ENCODE results near the gene DLK2. TPM values are rescaled to one million over a fixed set of nuclear protein-coding genes. Genes with fewer than 3 reads are reported as not detected.
A peak's percentile ranks its signal among the peaks of the same experiment; 100 is the strongest.
"Not testable (repeated sequence)": the region's sequence is repeated elsewhere in the genome, so short reads cannot be mapped to it uniquely, and the experiment has no call there.

The DLK2 gene
- total RNA-seq, 1 donor from 2014 or later, result not detected

- Mint-ChIP-seq H3K4me3 (peak overlapping the region; percentile 91), H3K36me3 (peaks cover 5% of the 10 kb centered on the region), H3K4me1 (peaks cover 15% of the 10 kb centered on the region), H3K9me3 (peaks cover 8% of the 10 kb centered on the region), H3K27me3 (ENCODE audit: insufficient read depth, low read depth) (peaks cover 4% of the 10 kb centered on the region), H3K27ac (no peak overlapping the region)
- peak overlapping the region; percentile 85 for H3K4me2 ChIP-seq
- no peak for TF ChIP-seq EZH2 (IDR thresholded peaks at IDR 0.05)
- no peak for TF ChIP-seq CTCF (IDR thresholded peaks at IDR 0.05)
- no peak for TF ChIP-seq EZH2phosphoT487 (IDR thresholded peaks at IDR 0.05)
- H3K4me1 ChIP-seq, result peaks cover 9% of the 10 kb centered on the region
- H2AFZ ChIP-seq (replicated peaks), result peak overlapping the region; percentile 95
- no peak for DNase-seq (ENCODE audit: low spot score)
- H3K27me3 ChIP-seq, result no peaks in the 10 kb centered on the region
- H3K4me3 ChIP-seq, result peak overlapping the region; percentile 92
- no peaks in the 10 kb centered on the region for H4K20me1 ChIP-seq (ENCODE audit: low read depth)
- no peaks in the 10 kb centered on the region for H3K36me3 ChIP-seq
- H3K27ac ChIP-seq, result no peak overlapping the region
- peak overlapping the region; percentile 86 for H3K9ac ChIP-seq
- no peaks in the 10 kb centered on the region for H3K9me3 ChIP-seq (ENCODE audit: low read depth)
- peaks cover 18% of the 10 kb centered on the region for H3K79me2 ChIP-seq (ENCODE audit: low read depth)
- H3F3A ChIP-seq (ENCODE audit: low read depth), result peaks cover 13% of the 10 kb centered on the region
These were observed 27.2 kb downstream of the DLK2 start for GRCh38 chr6:43428112-43428570.

- Histone ChIP-seq H4K20me1 (ENCODE audit: low read depth) (no peaks in the 10 kb centered on the region), H3K9me3 (ENCODE audit: low read depth) (no peaks in the 10 kb centered on the region), H3K36me3 (no peaks in the 10 kb centered on the region), H3K9ac (peak within 1 kb of the TSS; percentile 86), H3K79me2 (ENCODE audit: low read depth) (peaks cover 18% of the 10 kb centered on the region), H3K4me3 (peak within 1 kb of the TSS; percentile 92), H3K27me3 (no peaks in the 10 kb centered on the region), H3K4me1 (peaks cover 9% of the 10 kb centered on the region), H3K4me2 (peak within 1 kb of the TSS; percentile 85), H3F3A (ENCODE audit: low read depth) (peaks cover 13% of the 10 kb centered on the region), H2AFZ (replicated peaks) (peak within 1 kb of the TSS; percentile 95), H3K27ac (peak within 1 kb of the TSS; percentile 76)
- peak; percentile 97 for DNase-seq (ENCODE audit: low spot score)
- Mint-ChIP-seq H3K4me3 (peak within 1 kb of the TSS; percentile 91), H3K27ac (peak within 1 kb of the TSS; percentile 63), H3K4me1 (peaks cover 15% of the 10 kb centered on the region), H3K9me3 (peaks cover 8% of the 10 kb centered on the region), H3K27me3 (ENCODE audit: insufficient read depth, low read depth) (peaks cover 4% of the 10 kb centered on the region), H3K36me3 (peaks cover 5% of the 10 kb centered on the region)
- TF ChIP-seq EZH2 (IDR thresholded peaks at IDR 0.05) (no peak), CTCF (IDR thresholded peaks at IDR 0.05) (peak; percentile 50), EZH2phosphoT487 (IDR thresholded peaks at IDR 0.05) (no peak)
These were observed 27.8 kb downstream of the DLK2 start, which contains the start of gene ABCC10 for GRCh38 chr6:43427406-43428111. ABCC10 (plus strand) TSS chr6:43427541; CDS start chr6:43427979, 438 bp downstream.

- Histone ChIP-seq H3K4me2 (peak overlapping the region; percentile 85), H3K79me2 (ENCODE audit: low read depth) (peaks cover 18% of the 10 kb centered on the region), H3K4me1 (peaks cover 9% of the 10 kb centered on the region), H2AFZ (replicated peaks) (peak overlapping the region; percentile 95), H3K36me3 (no peaks in the 10 kb centered on the region), H3F3A (ENCODE audit: low read depth) (peaks cover 13% of the 10 kb centered on the region), H3K4me3 (peak overlapping the region; percentile 92), H3K27ac (no peak overlapping the region), H3K9ac (no peak overlapping the region), H4K20me1 (ENCODE audit: low read depth) (no peaks in the 10 kb centered on the region), H3K27me3 (no peaks in the 10 kb centered on the region), H3K9me3 (ENCODE audit: low read depth) (no peaks in the 10 kb centered on the region)
- peaks cover 5% of the 10 kb centered on the region for H3K36me3 Mint-ChIP-seq
- TF ChIP-seq EZH2 (IDR thresholded peaks at IDR 0.05) (no peak), EZH2phosphoT487 (IDR thresholded peaks at IDR 0.05) (no peak), CTCF (IDR thresholded peaks at IDR 0.05) (no peak)
- peaks cover 8% of the 10 kb centered on the region for H3K9me3 Mint-ChIP-seq
- peaks cover 15% of the 10 kb centered on the region for H3K4me1 Mint-ChIP-seq
- peaks cover 4% of the 10 kb centered on the region for H3K27me3 Mint-ChIP-seq (ENCODE audit: insufficient read depth, low read depth)
- peak overlapping the region; percentile 91 for H3K4me3 Mint-ChIP-seq
- H3K27ac Mint-ChIP-seq, result peak overlapping the region; percentile 63
- DNase-seq (ENCODE audit: low spot score), result no peak
These were observed 28.4 kb downstream of the DLK2 start for GRCh38 chr6:43426928-43427405.

GRCh38 chr6:43425083-43425482, 30.3 kb downstream of the DLK2 start:
- not testable (repeated sequence) for H3K9me3 ChIP-seq (ENCODE audit: low read depth); H3K4me2 ChIP-seq; H3K9ac ChIP-seq; H2AFZ ChIP-seq (replicated peaks); H3K27ac ChIP-seq; H3K4me1 ChIP-seq; H3K36me3 ChIP-seq; H3K27me3 ChIP-seq; H3K36me3 Mint-ChIP-seq; H3K27me3 Mint-ChIP-seq (ENCODE audit: insufficient read depth, low read depth); H3K4me3 Mint-ChIP-seq; H4K20me1 ChIP-seq (ENCODE audit: low read depth); H3K9me3 Mint-ChIP-seq; H3K27ac Mint-ChIP-seq; DNase-seq (ENCODE audit: low spot score); H3K4me3 ChIP-seq
- Histone ChIP-seq H3K79me2 (ENCODE audit: low read depth) (peaks cover 18% of the 10 kb centered on the region), H3F3A (ENCODE audit: low read depth) (peaks cover 13% of the 10 kb centered on the region)
- peaks cover 15% of the 10 kb centered on the region for H3K4me1 Mint-ChIP-seq
